CD4-positive, alpha-beta T cell treated with Interleukin-15 for 4 hours (primary cell): Measurements from ENCODE around the gene SULT1A2.
"Not testable (repeated sequence)": the region's sequence is repeated elsewhere in the genome, so short reads cannot be mapped to it uniquely, and the experiment has no call there.

ENCODE experiments used
- DNase-seq: peaks from one replicate; pipeline ENCODE4 v3.0.0-alpha.2; 2020; ENCODE audit warnings: low spot score

The SULT1A2 gene

DNA sequence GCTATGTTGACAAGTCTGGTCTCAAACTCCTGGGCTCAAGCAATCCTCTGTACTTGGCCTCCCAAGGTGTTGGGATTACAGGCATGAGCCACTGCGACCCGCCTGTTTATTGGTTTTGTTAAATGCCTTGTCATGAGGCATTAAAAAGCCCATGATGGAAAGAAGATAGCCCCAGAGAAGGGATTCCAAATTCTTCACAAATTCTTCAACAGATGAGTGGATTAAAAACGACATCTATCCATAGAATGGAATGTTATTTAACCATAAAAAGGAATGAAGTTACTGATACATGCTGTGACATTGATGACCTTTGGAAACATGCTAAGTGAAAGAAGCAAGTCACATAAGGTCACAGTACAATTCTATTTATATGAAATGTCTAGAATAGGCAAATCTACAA is 38.4 kb downstream of the SULT1A2 start:
- no peak for DNase-seq

- no peak for DNase-seq
Measured at GRCh38 chr16:28556914-28557320, 39.9 kb downstream of the SULT1A2 start.

DNA sequence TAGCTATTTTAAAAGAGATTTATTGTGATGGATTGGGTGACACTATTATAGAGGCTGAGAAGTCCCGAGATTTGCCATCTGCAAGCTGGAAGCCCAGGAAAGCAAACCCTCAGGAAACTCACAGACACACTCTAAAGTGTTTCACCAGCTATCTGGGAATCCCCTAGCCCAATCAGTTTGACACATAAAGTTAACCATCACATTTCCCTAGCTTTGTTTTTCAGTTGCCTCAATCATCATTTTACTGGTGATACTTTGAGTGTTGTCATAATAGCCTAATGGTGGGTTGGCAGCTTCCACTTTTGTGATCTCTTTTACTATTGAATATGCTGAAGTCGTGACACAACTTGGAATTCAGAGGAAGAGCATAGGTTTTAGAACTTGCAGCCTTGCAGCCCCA is 41.3 kb downstream of the SULT1A2 start:
- no peak for DNase-seq

DNA sequence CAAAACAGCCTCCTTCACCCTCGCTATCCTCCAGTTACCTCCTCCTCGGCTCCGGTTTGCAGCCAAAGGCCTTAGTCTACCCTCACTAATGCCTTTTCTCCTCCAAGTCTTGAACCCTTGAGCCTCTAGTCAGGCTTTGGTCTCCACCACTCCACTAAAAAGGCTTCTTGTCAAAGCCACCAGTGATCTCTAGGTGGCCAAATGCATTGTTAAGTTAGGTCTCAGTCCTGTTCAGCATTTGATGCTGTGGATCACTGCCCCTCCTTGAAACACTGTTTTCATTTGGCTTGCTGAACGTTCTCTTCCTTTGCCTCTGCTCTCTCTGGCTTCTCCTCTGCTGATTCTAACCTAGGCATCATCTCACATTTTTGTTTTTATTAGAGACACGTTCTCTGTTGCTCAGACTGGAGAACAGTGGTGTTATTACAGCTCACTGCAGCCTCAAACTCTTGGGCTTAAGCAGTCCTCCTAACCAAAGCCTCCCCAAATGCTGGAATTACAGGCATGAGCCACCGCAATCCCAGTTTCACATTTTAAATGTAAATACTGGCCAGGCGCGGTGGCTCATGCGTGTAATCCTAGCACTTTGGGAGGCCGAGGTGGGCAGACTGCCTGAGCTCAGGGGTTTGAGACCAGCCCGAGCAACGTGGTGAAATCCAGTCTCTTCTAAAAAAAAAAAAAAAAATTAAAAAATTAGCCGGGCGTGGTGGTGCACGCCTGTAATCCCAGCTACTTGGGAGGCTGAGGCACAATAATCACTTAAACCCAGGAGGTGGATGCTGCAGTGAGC is 42.0 kb downstream of the SULT1A2 start:
- no peak for DNase-seq

- DNase-seq: peak; percentile 95
Measured at GRCh38 chr16:28553776-28554633, 42.8 kb downstream of the SULT1A2 start, which contains the start of gene SGF29. Gene SGF29 (plus strand): TSS chr16:28553920. CDS start chr16:28581070, 27,150 bp downstream.

GRCh38 chr16:28549301-28549899 is 47.5 kb downstream of the SULT1A2 start:
- peak; percentile 39 for DNase-seq

DNA sequence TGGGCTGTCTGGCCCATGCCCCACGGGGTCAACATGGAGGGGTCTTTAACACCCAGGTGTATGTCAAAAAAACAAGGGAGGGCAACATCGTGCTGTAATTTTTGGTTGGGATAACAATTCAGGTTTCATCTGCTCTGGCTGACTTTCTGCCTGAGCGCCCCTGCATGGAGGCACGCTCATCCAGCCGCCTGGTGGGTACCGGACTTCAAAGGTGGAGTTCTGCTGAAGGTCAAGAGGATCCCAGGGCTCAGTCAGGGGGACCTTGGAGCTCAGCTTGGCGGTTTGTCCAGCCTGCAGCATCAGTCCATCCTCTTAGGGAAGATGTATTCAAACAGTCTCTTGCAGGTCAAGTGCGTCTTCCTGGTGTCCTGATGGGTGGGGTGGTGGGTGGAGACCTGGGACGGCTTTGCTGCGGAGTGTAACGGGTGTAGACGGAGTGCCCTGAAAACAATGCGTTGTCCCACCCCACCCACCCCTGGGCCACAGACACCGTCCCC is 48.5 kb downstream of the SULT1A2 start:
- DNase-seq: no peak

- no peak for DNase-seq
Measured at GRCh38 chr16:28546626-28547025, 50.2 kb downstream of the SULT1A2 start.

GRCh38 chr16:28545964-28546363 is 50.9 kb downstream of the SULT1A2 start:
- DNase-seq: not testable (repeated sequence)

DNA sequence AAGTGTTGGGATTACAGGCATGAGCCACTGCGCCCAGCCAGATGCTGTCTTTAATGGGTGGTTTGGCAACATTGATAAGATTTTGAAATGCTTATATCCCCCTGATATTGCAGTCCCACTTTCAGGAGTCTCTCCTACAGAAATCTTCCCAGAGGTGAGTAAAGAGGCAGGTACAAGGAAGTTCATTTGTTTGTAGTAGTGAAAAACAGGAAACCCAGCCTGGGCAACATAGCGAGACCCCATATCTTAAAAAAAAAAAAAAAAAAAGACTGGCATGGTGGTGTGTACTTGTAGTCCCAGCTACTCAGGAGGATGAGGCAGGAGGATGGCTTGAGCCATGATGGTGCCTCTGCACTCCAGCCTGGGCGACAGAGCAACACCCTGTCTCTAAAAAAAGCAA is 51.9 kb downstream of the SULT1A2 start:
- no peak for DNase-seq

DNA sequence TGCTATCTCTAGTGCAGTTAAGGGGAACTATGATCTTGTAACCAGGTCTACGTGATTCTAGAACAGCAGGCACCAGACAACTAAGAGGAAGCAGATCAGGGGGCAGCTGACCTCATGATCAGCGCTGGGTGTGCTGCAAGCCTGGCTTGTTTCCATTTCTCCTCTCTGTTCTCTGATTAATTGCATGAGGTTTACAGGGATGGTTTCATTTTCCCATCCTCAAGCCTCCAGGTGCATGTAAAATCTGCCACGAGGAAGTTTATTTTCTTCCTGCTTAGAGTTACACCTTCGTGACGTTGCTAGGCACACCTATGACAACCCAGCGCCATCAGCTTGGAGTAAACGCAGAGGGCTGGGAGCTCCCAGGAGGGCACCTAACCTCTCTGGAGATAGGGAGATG is 53.8 kb downstream of the SULT1A2 start:
- no peak for DNase-seq

- no peak for DNase-seq
Measured at GRCh38 chr16:28542646-28543045, 54.2 kb downstream of the SULT1A2 start.
